Esophagus (tissue), 2 donors: Measurements from ENCODE around the gene GNA14. TPM values are rescaled to one million over a fixed set of nuclear protein-coding genes. Genes with fewer than 3 reads are reported as not detected.

ENCODE experiments used
- H3K27ac ChIP-seq, 2 donors: one replicate each; pipeline ENCODE4 v1.5.1; 2013; ENCODE audit warnings: low read depth in 2 of 2, mild to moderate bottlenecking in 2 of 2, inconsistent platforms in 1 of 2, low read length in 1 of 2, moderate library complexity in 1 of 2
- H3K27me3 ChIP-seq, 2 donors: one replicate each; pipeline ENCODE4 v1.6.1; 2013; ENCODE audit warnings: low read length in 2 of 2, control low read depth in 1 of 2, mild to moderate bottlenecking in 1 of 2; ENCODE audit not compliant: insufficient read depth in 2 of 2, control insufficient read depth in 1 of 2
- H3K36me3 ChIP-seq, 2 donors: one replicate each; pipeline ENCODE4 v1.6.1; 2013; ENCODE audit warnings: low read length in 1 of 2; ENCODE audit not compliant: control insufficient read depth in 2 of 2, insufficient read depth in 2 of 2
- H3K4me1 ChIP-seq, 2 donors: one replicate each; pipeline ENCODE4 v1.6.1; 2013; ENCODE audit warnings: low read length in 1 of 2; ENCODE audit not compliant: control insufficient read depth in 2 of 2, insufficient read depth in 2 of 2
- H3K4me3 ChIP-seq, 2 donors: one replicate each; pipeline ENCODE4 v1.5.1; 2013; ENCODE audit warnings: low read length in 2 of 2, mild to moderate bottlenecking in 2 of 2, low read depth in 1 of 2, moderate library complexity in 1 of 2
- H3K9me3 ChIP-seq, 2 donors: one replicate each; pipeline ENCODE4 v1.6.1; 2013; ENCODE audit warnings: mild to moderate bottlenecking in 2 of 2, low read depth in 1 of 2, low read length in 1 of 2, moderate library complexity in 1 of 2; ENCODE audit not compliant: control insufficient read depth in 2 of 2, insufficient read depth in 1 of 2
- WGBS, 2 donors: extraction: QIAGEN DNeasy Blood & Tissue Kit; methylation state at CpG; one replicate each; pipeline ENCODE4 v1.1.7; 2013; 5-methylcytosine and 5-hydroxymethylcytosine counted together
- polyA plus RNA-seq, 2 donors: library from polyadenylated mRNA; stranded (reverse); fragments of 200-250 nt; gene quantifications; one replicate each; pipeline ENCODE4 v1.2.3, GENCODE V29; 2013
- donor health status: healthy with polysubstance abuse.
- donor health status: Bipolar disorder and iron deficiency.

Gene GNA14
- polyA plus RNA-seq, 2 donors, result 0.94 to 1.9 TPM

DNA sequence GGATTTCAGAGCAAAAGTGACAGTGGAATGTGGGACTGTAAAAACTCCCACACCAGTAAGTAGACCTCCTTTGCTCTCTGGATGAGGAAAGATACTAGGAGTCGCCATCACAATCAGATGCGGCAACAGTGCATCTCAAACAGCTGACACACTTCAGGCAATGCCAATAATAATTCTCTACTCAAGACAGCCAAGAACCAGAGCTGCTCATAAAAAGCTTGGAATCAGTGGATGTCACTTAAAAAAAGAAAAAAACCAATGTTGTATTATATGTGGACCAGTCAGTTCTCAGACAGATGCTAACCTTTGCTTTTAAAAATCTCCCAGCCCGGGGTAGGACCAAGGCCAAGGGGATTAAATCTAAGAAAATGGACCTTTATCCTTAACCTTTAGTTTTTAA lies 185.0 kb downstream of the GNA14 start:
- no peak overlapping the region for H3K4me3 ChIP-seq
- no peaks in the 10 kb centered on the region for H3K36me3 ChIP-seq
- H3K27me3 ChIP-seq, result no peaks in the 10 kb centered on the region
- H3K27ac ChIP-seq, result no peak overlapping the region
- no peaks in the 10 kb centered on the region for H3K9me3 ChIP-seq
- no peaks in the 10 kb centered on the region for H3K4me1 ChIP-seq
- 69 to 73% methylated on average over 3 of the region's 3 CpGs for WGBS, 2 donors

- WGBS, 2 donors, result 81% methylated on average over 10 of the region's 10 CpGs
- no peak overlapping the region for H3K27ac ChIP-seq
Measured at GRCh38 chr9:77462066-77462465, 186.1 kb downstream of the GNA14 start.

GRCh38 chr9:77460938-77461337 lies 187.2 kb downstream of the GNA14 start:
- WGBS, 2 donors, result 78 to 80% methylated on average over 8 of the region's 8 CpGs
- H3K27me3 ChIP-seq, result no peaks in the 10 kb centered on the region
- H3K27ac ChIP-seq, result no peak overlapping the region
- no peaks in the 10 kb centered on the region for H3K36me3 ChIP-seq
- H3K4me1 ChIP-seq, result no peaks in the 10 kb centered on the region
- H3K4me3 ChIP-seq, result no peak overlapping the region
- H3K9me3 ChIP-seq, result no peaks in the 10 kb centered on the region

More at GRCh38 chr9:77462066-77462465, 186.1 kb downstream of the GNA14 start:
- Histone ChIP-seq H3K9me3 (no peaks in the 10 kb centered on the region), H3K4me1 (no peaks in the 10 kb centered on the region), H3K4me3 (no peak overlapping the region), H3K27me3 (no peaks in the 10 kb centered on the region), H3K36me3 (no peaks in the 10 kb centered on the region)

DNA sequence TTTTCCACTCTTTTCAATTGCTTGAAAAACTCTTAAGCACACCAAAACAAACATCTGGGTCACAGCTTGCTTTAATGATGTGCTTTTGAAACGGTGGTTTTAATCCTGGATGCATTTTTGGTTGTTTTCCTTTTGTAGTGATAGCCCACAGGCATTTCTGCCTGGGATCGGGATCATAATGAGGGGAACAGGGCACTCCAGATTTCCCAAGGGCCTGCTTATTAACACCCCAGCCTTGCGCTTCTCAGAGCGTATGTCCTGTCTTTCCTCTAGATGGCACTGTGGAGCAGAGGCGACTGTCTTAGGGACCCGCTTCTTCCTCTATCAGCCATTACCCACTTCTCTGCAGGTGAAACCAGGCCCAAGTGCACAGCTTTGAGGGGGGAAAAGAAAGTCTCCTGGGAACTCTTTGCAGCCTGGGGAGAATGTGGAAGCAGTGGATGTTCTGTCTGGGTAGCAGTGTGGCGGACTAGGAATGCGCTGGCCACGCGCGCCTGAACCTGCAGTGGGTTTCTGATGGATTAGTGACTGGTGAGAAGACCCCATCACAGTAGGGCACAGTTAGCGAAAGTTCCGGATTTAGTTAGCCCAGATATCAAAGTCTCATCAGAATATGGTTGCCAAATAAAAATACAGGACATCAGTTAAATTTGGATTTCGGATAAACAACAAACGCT lies 190.1 kb downstream of the GNA14 start:
- Histone ChIP-seq H3K27ac (no peak overlapping the region), H3K4me1 (no peaks in the 10 kb centered on the region), H3K9me3 (no peaks in the 10 kb centered on the region), H3K4me3 (no peak overlapping the region), H3K36me3 (no peaks in the 10 kb centered on the region), H3K27me3 (no peaks in the 10 kb centered on the region)
- WGBS, 2 donors, result 49 to 53% methylated on average over 15 of the region's 15 CpGs

DNA sequence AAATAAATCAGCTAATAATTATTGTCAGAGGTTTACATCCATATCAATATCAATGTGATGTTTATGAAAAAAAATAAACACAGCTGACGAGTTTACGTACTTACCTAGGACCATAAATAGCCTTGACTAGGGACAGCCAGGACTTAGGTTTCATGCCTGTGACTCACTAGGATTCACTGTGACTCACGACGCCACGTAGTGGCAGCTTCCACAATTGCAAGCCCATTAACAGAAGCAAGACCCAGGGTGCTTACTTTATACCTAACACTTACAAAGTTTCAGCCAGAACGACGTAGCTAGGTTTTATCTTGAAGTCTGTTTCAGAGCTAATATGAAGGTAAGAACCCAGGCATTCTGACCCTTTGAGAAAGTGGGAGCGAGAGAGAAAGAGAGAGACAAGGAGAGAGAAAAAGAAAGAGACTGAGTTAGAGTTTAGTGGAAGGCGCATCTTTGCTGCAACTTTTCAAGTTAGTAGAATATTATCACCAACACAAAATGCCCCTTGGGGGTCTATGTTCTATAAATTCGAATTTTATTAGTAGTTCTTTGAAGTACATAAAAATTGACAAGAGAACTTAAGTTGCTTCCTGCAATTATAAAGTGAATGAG lies 191.2 kb downstream of the GNA14 start:
- Histone ChIP-seq H3K9me3 (no peaks in the 10 kb centered on the region), H3K4me3 (no peak overlapping the region), H3K4me1 (peaks cover 0 to 2% of the 10 kb centered on the region in 2 donors), H3K27me3 (no peaks in the 10 kb centered on the region), H3K36me3 (no peaks in the 10 kb centered on the region), H3K27ac (no peak overlapping the region)
- 17 to 18% methylated on average over 10 of the region's 10 CpGs for WGBS, 2 donors

DNA sequence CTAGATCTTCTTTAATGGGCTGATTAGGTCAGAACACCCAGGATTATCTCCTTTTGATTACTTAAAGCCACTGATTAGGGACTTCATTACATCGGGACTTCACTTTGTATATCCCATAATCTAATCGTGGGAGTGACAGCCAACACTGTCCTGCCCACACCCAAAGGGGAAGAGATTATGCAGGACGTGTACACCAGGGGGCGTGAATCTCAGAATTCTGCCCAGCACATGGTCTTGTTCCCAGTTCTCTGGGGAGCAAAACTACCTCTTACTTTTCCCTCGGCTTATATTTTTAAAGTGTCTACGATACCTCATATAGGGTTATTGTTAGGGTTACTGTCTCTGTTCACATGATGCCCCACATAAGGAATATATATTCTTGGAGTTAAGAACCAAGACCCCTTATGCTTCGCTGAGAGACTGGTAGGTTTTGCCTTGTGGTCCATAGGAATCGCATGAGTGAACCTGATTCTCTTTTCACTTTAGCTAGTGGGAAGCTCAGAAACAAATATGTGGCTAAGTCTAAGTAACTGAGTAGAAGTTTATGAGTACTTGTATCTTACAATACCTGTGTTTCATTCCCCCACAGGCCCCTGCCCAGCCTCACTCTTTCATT lies 192.7 kb downstream of the GNA14 start:
- 67 to 68% methylated on average over 8 of the region's 8 CpGs for WGBS, 2 donors

GRCh38 chr9:77454663-77455062 lies 193.5 kb downstream of the GNA14 start:
- WGBS, 2 donors, result 86 to 87% methylated on average over 3 of the region's 3 CpGs
- Histone ChIP-seq H3K9me3 (no peaks in the 10 kb centered on the region), H3K36me3 (no peaks in the 10 kb centered on the region), H3K4me3 (no peak overlapping the region), H3K27ac (no peak overlapping the region), H3K27me3 (no peaks in the 10 kb centered on the region), H3K4me1 (peaks cover 0 to 3% of the 10 kb centered on the region in 2 donors)

More for the DNA sequence above, 192.7 kb downstream of the GNA14 start:
- Histone ChIP-seq H3K36me3 (no peaks in the 10 kb centered on the region), H3K4me3 (no peak overlapping the region), H3K4me1 (peaks cover 0 to 3% of the 10 kb centered on the region in 2 donors), H3K27me3 (no peaks in the 10 kb centered on the region), H3K27ac (no peak overlapping the region), H3K9me3 (no peaks in the 10 kb centered on the region)

GRCh38 chr9:77453825-77454647 lies 194.1 kb downstream of the GNA14 start:
- no peaks in the 10 kb centered on the region for H3K27me3 ChIP-seq
- H3K4me1 ChIP-seq, result peaks cover 0 to 3% of the 10 kb centered on the region in 2 donors
- no peaks in the 10 kb centered on the region for H3K36me3 ChIP-seq
- no peak overlapping the region for H3K27ac ChIP-seq
- H3K9me3 ChIP-seq, result no peaks in the 10 kb centered on the region
- 76 to 84% methylated on average over 14 of the region's 14 CpGs for WGBS, 2 donors
- no peak overlapping the region for H3K4me3 ChIP-seq

GRCh38 chr9:77451507-77451906 lies 196.6 kb downstream of the GNA14 start:
- Histone ChIP-seq H3K27me3 (no peaks in the 10 kb centered on the region), H3K4me1 (peaks cover 0 to 3% of the 10 kb centered on the region in 2 donors), H3K27ac (no peak overlapping the region), H3K9me3 (peaks cover 0 to 3% of the 10 kb centered on the region in 2 donors), H3K4me3 (no peak overlapping the region), H3K36me3 (no peaks in the 10 kb centered on the region)
- 71 to 75% methylated on average over 4 of the region's 4 CpGs for WGBS, 2 donors
